ENCODE data around the gene CFAP46.

CFAP46 gene

DNA sequence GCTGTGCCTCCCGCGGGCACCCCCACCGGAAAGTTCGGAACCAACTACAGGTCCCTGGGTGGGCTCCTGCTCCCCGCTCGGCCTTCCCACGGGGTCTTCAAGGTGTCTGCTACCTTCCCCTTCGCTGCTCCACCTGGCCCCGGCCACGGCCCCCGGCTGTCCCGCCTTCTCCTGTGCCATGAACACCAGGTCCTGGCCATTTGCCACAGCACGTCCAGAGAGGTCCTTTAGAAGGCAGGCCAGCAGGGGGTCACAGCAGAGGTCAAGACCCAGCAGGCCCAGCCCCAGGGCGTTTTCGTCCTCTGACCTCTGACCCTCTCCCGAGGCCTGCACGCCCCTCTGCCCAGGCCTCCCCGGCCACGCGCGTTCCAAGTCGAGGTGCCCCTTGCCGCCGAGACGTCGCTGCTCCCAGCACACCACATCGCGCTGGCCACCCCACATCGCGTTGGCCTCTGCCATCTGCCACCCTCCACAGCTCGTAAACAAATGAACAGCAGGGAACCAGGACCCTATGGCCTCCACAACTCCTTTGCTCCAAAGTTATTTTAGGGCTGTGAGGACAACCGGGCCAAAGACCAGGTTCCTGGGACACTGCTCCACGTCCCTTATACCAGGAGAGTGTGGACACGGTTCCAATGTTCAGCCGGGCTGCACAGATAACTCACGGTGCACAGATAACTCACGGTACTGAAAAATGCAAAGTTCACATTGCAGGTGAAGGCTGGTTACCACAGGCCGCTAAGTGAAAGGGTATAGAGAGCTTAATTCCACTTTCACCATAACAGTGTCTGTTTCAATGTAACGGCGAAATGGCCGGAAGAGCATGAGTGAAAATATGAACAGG is 74.3 kb downstream of the CFAP46 start:
- Histone ChIP-seq H3K9me3 (no peaks in the 10 kb centered on the region), H3K27ac (no peak overlapping the region), H3K27me3 (peaks cover 23% of the 10 kb centered on the region), H3K4me3 (ENCODE audit: low read depth in 1 of 2, low read length in 1 of 2) (no peak overlapping the region), H3K4me1 (ENCODE audit: control insufficient read depth in 1 of 2, insufficient read depth in 1 of 2, low read depth in 1 of 2, low read length in 1 of 2) (no peaks in the 10 kb centered on the region), H3K36me3 (no peaks in the 10 kb centered on the region)
- TF ChIP-seq, protein P1, sequence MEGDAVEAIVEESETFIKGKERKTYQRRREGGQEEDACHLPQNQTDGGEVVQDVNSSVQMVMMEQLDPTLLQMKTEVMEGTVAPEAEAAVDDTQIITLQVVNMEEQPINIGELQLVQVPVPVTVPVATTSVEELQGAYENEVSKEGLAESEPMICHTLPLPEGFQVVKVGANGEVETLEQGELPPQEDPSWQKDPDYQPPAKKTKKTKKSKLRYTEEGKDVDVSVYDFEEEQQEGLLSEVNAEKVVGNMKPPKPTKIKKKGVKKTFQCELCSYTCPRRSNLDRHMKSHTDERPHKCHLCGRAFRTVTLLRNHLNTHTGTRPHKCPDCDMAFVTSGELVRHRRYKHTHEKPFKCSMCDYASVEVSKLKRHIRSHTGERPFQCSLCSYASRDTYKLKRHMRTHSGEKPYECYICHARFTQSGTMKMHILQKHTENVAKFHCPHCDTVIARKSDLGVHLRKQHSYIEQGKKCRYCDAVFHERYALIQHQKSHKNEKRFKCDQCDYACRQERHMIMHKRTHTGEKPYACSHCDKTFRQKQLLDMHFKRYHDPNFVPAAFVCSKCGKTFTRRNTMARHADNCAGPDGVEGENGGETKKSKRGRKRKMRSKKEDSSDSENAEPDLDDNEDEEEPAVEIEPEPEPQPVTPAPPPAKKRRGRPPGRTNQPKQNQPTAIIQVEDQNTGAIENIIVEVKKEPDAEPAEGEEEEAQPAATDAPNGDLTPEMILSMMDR (IDR thresholded peaks at IDR 0.05), result no peak

DNA sequence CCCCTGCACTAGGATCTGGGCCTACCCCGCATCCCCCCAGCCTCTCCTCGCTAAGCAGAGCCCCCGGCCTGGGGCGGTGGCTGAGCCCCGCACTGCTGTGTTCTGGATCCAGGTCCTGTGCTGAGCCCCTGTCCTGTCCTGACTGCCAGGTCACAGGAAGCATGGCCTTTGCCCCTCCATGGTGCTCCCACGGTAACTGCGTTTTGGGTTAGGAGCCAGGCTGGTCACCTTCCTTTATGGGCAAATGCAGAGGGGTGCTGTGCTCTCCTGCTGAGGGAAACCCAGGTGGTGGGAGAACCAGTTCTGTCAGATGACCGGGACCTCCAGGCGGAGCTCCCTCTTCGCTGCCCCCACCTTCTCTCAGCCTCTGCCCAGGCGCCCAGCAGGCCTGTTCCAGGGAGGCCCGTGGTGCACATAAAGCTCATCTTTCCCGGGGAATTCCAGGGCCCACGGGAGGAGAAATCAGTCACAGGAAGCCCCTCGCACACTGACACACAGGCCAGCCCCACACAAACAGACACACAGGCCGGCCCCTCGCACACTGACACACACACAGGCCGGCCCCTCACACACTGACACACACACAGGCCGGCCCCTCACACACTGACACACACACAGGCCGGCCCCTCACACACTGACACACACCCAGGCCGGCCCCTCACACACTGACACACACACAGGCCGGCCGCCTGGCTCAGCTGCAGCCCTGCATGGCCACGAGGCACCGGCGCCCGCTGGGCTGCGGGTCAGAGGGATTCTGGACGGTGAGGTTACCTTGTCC is 75.6 kb downstream of the CFAP46 start:
- H3K27me3 ChIP-seq, result peaks cover 31% of the 10 kb centered on the region
- no peaks in the 10 kb centered on the region for H3K4me1 ChIP-seq (ENCODE audit: control insufficient read depth in 1 of 2, insufficient read depth in 1 of 2, low read depth in 1 of 2, low read length in 1 of 2)
- no peak overlapping the region for H3K27ac ChIP-seq
- no peaks in the 10 kb centered on the region for H3K9me3 ChIP-seq
- H3K36me3 ChIP-seq, result no peaks in the 10 kb centered on the region
- TF ChIP-seq, protein P1 (IDR thresholded peaks at IDR 0.05), result no peak
- no peak overlapping the region for H3K4me3 ChIP-seq (ENCODE audit: low read depth in 1 of 2, low read length in 1 of 2)

DNA sequence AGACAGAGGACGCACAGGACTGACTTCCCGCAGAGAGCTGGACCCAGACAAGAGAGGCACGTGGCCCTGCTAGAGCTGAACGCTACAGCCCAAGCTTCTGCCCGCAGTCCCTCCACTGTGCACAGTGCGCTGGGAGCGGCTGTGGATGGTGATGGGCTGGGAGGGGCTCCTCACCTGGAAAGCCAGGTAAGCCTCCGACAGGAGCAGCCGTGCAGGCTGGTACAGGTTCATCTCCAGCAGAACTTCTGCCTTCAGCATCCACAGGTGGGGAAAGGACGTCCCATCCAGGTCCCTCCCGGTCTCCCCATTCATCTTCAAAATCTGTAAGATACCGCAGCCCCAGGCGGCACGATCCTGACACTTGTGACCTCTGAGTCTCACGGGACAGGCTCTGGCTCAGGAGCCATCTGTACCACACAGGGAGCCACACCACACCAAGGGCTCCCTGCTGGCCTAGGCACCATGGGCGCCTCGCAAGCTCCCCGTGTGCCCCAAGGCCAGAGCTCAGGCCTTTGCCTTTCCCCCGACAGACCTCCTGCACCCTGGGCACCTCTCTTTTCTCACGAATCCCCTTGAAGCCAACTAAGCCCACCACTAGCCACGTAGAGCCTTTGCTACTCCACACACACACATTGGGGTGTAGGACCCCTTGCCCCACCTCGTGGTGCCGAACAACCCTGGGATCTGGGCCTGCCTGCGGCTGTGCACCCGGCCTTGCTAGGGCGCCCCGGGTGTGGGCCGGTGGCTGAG is 76.3 kb downstream of the CFAP46 start:
- no peaks in the 10 kb centered on the region for H3K9me3 ChIP-seq
- H3K4me3 ChIP-seq (ENCODE audit: low read depth in 1 of 2, low read length in 1 of 2), result no peak overlapping the region
- TF ChIP-seq, protein P1 (IDR thresholded peaks at IDR 0.05), result no peak
- H3K4me1 ChIP-seq (ENCODE audit: control insufficient read depth in 1 of 2, insufficient read depth in 1 of 2, low read depth in 1 of 2, low read length in 1 of 2), result no peaks in the 10 kb centered on the region
- H3K36me3 ChIP-seq, result no peaks in the 10 kb centered on the region
- H3K27me3 ChIP-seq, result peaks cover 38% of the 10 kb centered on the region
- H3K27ac ChIP-seq, result no peak overlapping the region

DNA sequence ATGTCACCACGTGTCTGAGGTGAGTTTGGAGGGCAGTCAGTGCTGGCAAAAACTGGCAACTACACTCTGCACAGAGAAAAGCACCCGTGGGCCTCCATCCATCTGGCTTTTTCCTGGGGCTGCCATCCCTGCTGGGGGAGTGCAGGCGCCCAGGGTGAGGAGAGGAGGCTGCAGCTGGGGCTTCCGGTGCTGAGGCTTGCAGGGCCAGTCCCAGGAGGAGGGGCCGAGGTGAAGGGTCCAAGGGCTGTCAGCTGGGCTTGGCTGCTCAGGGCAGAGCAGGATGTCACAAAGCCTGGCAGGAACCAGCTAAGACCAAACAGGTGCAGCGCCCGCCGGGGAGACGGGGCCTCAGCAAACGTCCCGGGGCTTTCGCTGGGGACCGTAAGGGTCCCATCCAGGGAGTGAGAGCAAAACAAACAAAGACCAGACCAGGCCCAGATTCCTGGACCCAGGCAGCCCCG is 77.2 kb downstream of the CFAP46 start:
- TF ChIP-seq, protein P1 (IDR thresholded peaks at IDR 0.05), result no peak
- no peaks in the 10 kb centered on the region for H3K9me3 ChIP-seq
- H3K27me3 ChIP-seq, result peaks cover 42% of the 10 kb centered on the region
- H3K27ac ChIP-seq, result no peak overlapping the region
- H3K36me3 ChIP-seq, result no peaks in the 10 kb centered on the region
- H3K4me3 ChIP-seq (ENCODE audit: low read depth in 1 of 2, low read length in 1 of 2), result no peak overlapping the region
- no peaks in the 10 kb centered on the region for H3K4me1 ChIP-seq (ENCODE audit: control insufficient read depth in 1 of 2, insufficient read depth in 1 of 2, low read depth in 1 of 2, low read length in 1 of 2)

Measured in neutrophil (primary cell).